SK-N-SH treated with all-trans-retinoic acid at 6 μM for 48 hours (cell line): ENCODE results near the gene PSAP.

Experiments
- ARNTL ChIP-seq: fragments of 450-650 bp; formaldehyde crosslinking; IDR thresholded peaks from 2 replicates; pipeline ENCODE4 v1.5.0; 2020; ENCODE audit warnings: low read depth, mild to moderate bottlenecking, moderate library complexity, borderline replicate concordance
- CSRNP3 ChIP-seq: fragments of 250-450 bp; sonication (Bioruptor Pico); IDR thresholded peaks from 2 replicates; pipeline ENCODE4 v1.5.1; 2021; ENCODE audit warnings: mild to moderate bottlenecking, moderate library complexity
- ESRRG ChIP-seq: fragments of 250-450 bp; sonication (Bioruptor Pico); IDR thresholded peaks from 2 replicates; pipeline ENCODE4 v1.6.1; 2021; ENCODE audit warnings: mild to moderate bottlenecking
- PATZ1 ChIP-seq: fragments of 250-450 bp; sonication (Bioruptor Pico); IDR thresholded peaks from 2 replicates; pipeline ENCODE4 v1.8.0; 2020; ENCODE audit warnings: mild to moderate bottlenecking, moderate library complexity, borderline replicate concordance
- POU6F1 ChIP-seq: fragments of 250-450 bp; sonication (Bioruptor Pico); IDR thresholded peaks from 2 replicates; pipeline ENCODE4 v1.8.0; 2021; ENCODE audit warnings: low read depth, mild to moderate bottlenecking, moderate library complexity, borderline replicate concordance
- RARB ChIP-seq: fragments of 250-450 bp; sonication (Bioruptor Pico); IDR thresholded peaks from 2 replicates; pipeline ENCODE4 v1.8.0; 2021; ENCODE audit warnings: mild to moderate bottlenecking, moderate library complexity
- TCF4 ChIP-seq: fragments of 250-450 bp; sonication (Bioruptor Pico); IDR thresholded peaks from 2 replicates; pipeline ENCODE4 v1.8.0; 2021; ENCODE audit warnings: mild to moderate bottlenecking, moderate library complexity, borderline replicate concordance
- TOX ChIP-seq: fragments of 250-450 bp; sonication (Bioruptor Pico); IDR thresholded peaks from 2 replicates; pipeline ENCODE4 v1.8.0; 2021; ENCODE audit warnings: mild to moderate bottlenecking, moderate library complexity, borderline replicate concordance
- ZFP30 ChIP-seq: fragments of 450-650 bp; formaldehyde crosslinking; IDR thresholded peaks from 2 replicates; pipeline ENCODE4 v1.5.0; 2022; ENCODE audit warnings: mild to moderate bottlenecking, moderate library complexity
- ZNF70 ChIP-seq: fragments of 450-650 bp; formaldehyde crosslinking; IDR thresholded peaks from 2 replicates; pipeline ENCODE4 v1.5.0; 2020; ENCODE audit warnings: mild to moderate bottlenecking, moderate library complexity

- TF ChIP-seq TOX (CRISPR knock-in tag) (no peak), RARB (no peak), ZFP30 (CRISPR knock-in tag) (no peak), PATZ1 (CRISPR knock-in tag) (no peak), CSRNP3 (no peak), ZNF70 (no peak), ARNTL (CRISPR knock-in tag) (no peak), ESRRG (CRISPR knock-in tag) (no peak), POU6F1 (no peak), TCF4 (CRISPR knock-in tag) (no peak)
Measured at GRCh38 chr10:71812016-71812912, 38.8 kb downstream of the PSAP start.
